ENCODE measurements around the gene C3orf18.
A peak's percentile ranks its signal among the peaks of the same experiment; 100 is the strongest.
"Not testable (repeated sequence)": the region's sequence is repeated elsewhere in the genome, so short reads cannot be mapped to it uniquely, and the experiment has no call there.

C3orf18 gene

DNA sequence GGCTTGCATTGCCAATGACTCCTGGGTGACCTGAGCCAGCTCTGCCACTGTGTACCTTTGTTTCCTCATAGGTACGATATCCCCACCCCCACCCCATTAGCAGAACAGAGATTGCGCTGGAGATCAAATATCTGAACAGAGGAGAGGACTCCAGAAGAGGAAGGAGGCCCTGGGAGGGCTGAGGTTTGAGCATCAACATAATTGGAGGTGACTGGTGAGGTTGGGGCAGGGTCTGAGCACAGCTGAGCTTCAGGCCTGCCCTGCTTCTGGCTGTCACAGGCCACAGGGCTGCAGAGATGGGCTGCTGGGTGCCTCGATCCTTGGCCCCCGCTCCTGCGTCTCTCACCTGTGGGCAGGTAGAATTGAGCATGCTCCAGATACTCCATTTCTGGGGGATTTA, 42.8 kb downstream of the C3orf18 start:
- no peak for DNase-seq

DNA sequence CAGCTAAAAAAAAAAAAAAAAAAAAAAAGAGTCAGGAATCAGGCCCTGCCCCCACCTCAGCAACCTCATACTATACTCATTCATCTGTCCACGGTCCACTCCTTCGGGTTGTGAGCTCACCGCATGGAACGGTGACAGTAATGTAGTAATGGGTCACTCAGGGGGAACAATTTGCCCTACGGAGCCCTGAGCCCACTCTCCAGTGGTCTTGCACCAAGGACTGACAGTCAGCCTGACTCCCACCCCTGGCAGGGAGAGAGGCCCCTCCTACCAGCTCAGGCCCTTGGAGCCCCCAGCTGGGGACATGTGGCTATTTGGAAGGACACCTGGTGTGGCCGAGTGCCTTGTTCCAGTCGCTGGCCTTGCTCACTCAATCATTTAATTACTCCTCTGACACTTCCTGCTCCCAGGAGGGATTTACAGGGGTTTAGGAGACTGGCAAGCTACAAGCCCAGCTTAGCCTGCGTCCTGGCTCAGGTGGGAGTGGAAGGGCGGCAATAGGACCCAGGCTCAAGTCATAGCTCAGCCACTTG, 44.2 kb downstream of the C3orf18 start:
- DNase-seq, result no peak

DNA sequence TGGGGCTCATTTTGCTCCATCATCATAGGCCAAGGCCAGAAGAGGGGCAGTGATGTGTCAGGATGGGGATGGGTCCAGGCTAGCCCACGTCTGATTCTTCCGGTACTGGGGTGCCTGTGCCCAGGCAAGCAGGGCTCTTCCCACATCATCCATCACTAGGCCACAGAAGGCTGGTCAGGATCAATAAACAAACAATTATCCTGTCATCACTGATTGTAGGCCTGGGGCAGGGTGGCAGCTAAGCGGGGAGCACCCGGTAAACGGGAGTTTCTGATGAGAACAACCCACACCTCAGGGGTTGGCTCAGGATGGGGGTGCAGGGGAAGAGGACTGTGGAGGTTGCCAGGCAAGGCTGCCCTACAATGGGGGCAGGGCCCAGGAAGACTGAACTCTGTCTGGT, 46.0 kb downstream of the C3orf18 start:
- no peak for DNase-seq

DNA sequence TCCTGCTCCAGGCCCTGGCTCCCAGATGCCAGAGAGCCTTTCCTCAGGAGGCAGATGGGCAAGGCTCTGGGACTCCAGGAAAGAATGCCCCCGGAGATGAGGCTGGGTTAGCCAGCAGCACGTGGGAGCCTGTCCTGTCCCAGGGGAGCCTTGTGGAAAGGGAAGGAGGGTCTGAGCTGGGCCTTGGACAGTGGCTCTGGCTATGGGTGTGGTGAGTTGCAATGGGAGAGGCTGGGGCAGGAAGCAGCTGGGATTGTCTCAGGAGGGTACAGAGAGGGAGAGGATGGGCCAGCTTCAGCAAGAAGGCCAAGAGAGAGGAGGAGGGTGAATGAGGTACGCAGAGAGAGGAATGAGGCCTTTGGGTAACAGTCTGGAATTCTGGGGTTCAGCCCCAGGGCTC, 46.7 kb downstream of the C3orf18 start:
- no peak for DNase-seq

GRCh38 chr3:50519471-50520089, 48.0 kb downstream of the C3orf18 start:
- peak in 29 of 51 donors; percentile 4 to 58 (median 21) for DNase-seq

DNA sequence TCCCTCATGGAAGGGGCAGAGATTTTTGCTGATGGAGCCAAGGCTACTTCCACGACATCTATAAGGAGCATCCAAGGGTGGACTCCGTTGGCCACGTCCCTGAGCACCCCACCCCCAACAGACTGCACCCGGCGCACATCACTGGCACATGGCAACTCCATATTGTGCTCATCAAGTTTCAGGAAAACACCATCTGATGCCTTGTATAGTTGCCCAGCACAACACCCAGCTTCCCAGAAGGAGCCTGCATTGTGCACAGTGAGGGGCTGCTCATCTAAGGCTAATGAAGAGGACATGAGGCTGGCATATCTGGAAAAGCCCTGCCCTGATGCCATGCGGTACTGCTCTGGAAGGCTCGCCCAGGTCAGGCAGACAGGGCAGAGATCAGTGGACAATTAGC, 49.1 kb downstream of the C3orf18 start:
- DNase-seq, result no peak

- no peak for DNase-seq
Observed at GRCh38 chr3:50517721-50518206, 49.8 kb downstream of the C3orf18 start.

- no peak for DNase-seq
Observed at GRCh38 chr3:50516440-50516871, 51.1 kb downstream of the C3orf18 start.

- no peak for DNase-seq
Observed at GRCh38 chr3:50515565-50516439, 51.7 kb downstream of the C3orf18 start.

DNA sequence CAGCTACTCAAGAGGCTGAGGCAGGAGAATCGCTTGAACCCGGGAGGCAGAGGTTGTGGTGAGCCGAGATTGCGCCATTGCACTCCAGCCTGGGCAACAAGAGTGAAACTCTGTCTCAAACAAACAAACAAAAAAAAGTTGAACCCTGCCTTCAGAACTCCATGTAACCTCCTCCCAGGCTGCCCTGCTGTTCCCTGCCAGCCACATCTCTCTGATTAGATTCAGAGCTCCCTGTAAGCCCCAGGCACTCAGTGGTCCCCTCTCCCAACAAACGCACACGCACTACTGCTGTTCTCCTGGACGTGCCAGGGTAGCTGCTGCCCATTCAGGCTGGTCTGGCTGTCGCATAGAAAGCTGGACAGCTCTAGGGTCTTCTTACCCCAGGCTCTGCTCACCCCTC, 54.6 kb downstream of the C3orf18 start:
- DNase-seq, result not testable (repeated sequence)

GRCh38 chr3:50512131-50512530, 55.4 kb downstream of the C3orf18 start:
- no peak for DNase-seq

GRCh38 chr3:50510325-50510724, 57.2 kb downstream of the C3orf18 start:
- DNase-seq, result no peak

GRCh38 chr3:50509715-50510114, 57.8 kb downstream of the C3orf18 start:
- no peak for DNase-seq

DNA sequence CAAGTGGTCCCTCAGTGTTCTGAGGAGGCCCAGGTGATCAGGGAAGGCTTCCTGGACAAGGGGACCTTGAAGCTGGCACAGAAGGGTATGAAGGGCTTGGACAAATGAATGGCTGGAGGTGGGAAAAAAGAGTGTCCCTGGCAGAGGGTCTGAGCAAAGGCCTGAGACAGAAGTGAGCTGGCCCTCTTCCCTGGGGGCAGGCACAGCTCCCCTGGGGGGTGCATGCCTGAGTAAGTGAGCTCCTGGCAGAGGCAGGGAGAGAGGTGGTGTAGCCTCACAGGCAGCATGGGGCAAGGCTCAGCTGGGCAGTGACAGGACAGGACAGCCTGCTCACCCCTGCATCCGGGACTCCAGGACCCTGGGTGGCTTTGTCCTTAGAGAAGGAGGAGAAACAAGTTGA, 58.7 kb downstream of the C3orf18 start:
- DNase-seq, result no peak

All from hypothalamus (tissue), 51 donors.